Thymus (tissue), 11 donors: ENCODE measurements around the gene OTOA. TPM values are rescaled to one million over a fixed set of nuclear protein-coding genes. Genes with fewer than 3 reads are reported as not detected.
A peak's percentile ranks its signal among the peaks of the same experiment; 100 is the strongest.
"Not testable (repeated sequence)": the region's sequence is repeated elsewhere in the genome, so short reads cannot be mapped to it uniquely, and the experiment has no call there.

Experiments used
- DNase-seq, 9 donors: peaks; one replicate each; pipeline ENCODE4 v3.0.0-alpha.2; 2013; ENCODE audit warnings: low spot score in 9 of 9, low read depth in 6 of 9, missing footprints in 1 of 9
- H3K27ac ChIP-seq, 2 donors: one replicate each; pipeline ENCODE4 v1.5.1; 2013; ENCODE audit warnings: control low read depth in 1 of 2, low read depth in 1 of 2, low read length in 1 of 2, mild to moderate bottlenecking in 1 of 2, moderate library complexity in 1 of 2
- H3K27me3 ChIP-seq, 2 donors: one replicate each; pipeline ENCODE4 v1.5.1; 2013; ENCODE audit warnings: low read length in 1 of 2; ENCODE audit not compliant: control insufficient read depth in 2 of 2, insufficient read depth in 1 of 2
- H3K36me3 ChIP-seq, 2 donors: one replicate each; pipeline ENCODE4 v1.5.1; 2013; ENCODE audit warnings: low read length in 1 of 2, mild to moderate bottlenecking in 1 of 2, moderate library complexity in 1 of 2; ENCODE audit not compliant: control insufficient read depth in 2 of 2, insufficient read depth in 2 of 2
- H3K4me1 ChIP-seq, 2 donors: one replicate each; pipeline ENCODE4 v1.5.1; 2013; ENCODE audit warnings: low read length in 2 of 2; ENCODE audit not compliant: control insufficient read depth in 2 of 2, insufficient read depth in 2 of 2
- H3K4me3 ChIP-seq, 2 donors: one replicate each; pipeline ENCODE4 v1.5.1; 2013; ENCODE audit warnings: low read length in 2 of 2, control low read depth in 1 of 2, mild to moderate bottlenecking in 1 of 2
- H3K9me3 ChIP-seq, 2 donors: one replicate each; pipeline ENCODE4 v1.5.1; 2013; ENCODE audit warnings: low read length in 1 of 2, mild to moderate bottlenecking in 1 of 2; ENCODE audit not compliant: control insufficient read depth in 2 of 2, insufficient read depth in 1 of 2
- WGBS: extraction: QIAGEN DNeasy Blood & Tissue Kit; methylation state at CpG from one replicate; pipeline ENCODE4 v1.1.7; 2013; 5-methylcytosine and 5-hydroxymethylcytosine counted together
- polyA plus RNA-seq: library from polyadenylated mRNA; stranded (reverse); fragments of 200-250 nt; gene quantifications from one replicate; pipeline ENCODE4 v1.2.3, GENCODE V29; 2013
- total RNA-seq: library from RNA; stranded (reverse); fragments of 120-200 nt; gene quantifications from one replicate; pipeline ENCODE4 v1.2.4, GENCODE V29; 2013
- donor health status: healthy.

The OTOA gene
- total and polyA plus RNA-seq, 2 donors, result 0.28 to 1.3 TPM

GRCh38 chr16:21793310-21793709 lies 129.5 kb downstream of the OTOA start:
- not testable (repeated sequence) for H3K27ac ChIP-seq, H3K9me3 ChIP-seq, DNase-seq, H3K27me3 ChIP-seq, H3K36me3 ChIP-seq, H3K4me1 ChIP-seq, H3K4me3 ChIP-seq
- WGBS, result 87% methylated on average over 2 of the region's 3 CpGs

DNA sequence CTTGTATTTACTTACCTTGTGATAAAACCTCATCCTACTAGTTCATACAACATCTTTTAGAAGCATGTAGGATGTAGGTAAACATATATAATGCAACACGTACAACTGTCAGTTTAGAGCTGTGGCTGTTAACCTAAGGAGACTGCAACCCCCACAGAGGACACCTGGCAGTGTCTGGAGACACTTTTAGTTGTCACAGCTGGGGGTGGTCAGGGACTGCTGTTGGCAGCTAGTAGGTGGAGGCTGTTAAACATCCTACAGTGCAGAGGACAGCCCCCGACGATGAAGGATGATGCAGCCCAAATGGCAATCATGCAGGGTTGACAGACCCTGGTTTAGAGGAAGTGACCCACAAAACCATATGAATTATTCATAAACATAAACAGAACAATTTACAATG lies 134.8 kb downstream of the OTOA start:
- DNase-seq, H3K4me3 ChIP-seq, H3K36me3 ChIP-seq, H3K4me1 ChIP-seq, H3K27ac ChIP-seq, H3K9me3 ChIP-seq, H3K27me3 ChIP-seq: not testable (repeated sequence)
- WGBS, result no CpG with 5 or more reads among the region's 3 CpGs

DNA sequence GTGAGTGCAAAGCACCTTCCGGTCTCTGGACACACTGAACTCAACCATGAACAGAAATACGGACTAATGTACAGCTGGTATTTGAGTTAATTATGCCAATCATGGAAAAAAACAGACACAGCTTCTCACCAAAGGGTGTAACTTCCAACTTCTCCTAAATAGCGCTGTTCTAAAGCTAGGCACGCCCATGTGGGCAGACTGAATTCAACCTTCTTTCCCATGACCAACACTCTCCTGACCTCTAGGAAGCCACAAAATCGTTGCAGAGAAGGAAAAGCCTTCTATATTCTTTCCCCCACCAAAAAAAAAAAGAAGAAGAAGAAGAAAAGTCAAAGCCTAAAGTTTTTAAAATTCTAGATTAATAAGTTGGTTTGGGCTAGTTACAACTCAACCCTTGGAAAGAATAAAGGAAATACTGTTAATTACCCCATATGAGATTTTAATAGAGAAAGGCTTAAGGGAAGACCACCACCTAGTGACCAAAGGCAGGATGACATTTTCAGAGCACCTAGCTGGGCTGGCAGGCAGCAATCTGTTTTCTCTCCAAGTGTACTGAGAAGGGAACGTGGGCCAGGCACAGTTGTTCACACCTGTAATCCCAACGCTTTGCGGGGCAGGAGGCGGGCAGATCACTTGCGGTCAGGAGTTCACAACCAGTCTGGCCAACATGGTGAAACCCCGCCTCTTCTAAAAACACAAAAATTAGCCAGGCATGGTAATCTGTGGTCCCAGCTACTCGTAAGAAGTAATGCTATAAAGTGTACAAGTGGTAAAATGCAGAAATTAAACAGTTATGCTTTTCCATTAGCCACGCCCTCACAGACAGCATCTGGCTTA lies 138.0 kb downstream of the OTOA start:
- not testable (repeated sequence) for H3K4me3 ChIP-seq, H3K4me1 ChIP-seq, H3K36me3 ChIP-seq, H3K9me3 ChIP-seq, H3K27me3 ChIP-seq, H3K27ac ChIP-seq
- peak in 4 of 9 donors; percentile 10 to 58 (median 22) for DNase-seq
- WGBS, result 91% methylated on average over 11 of the region's 13 CpGs

GRCh38 chr16:21802375-21802663 lies 138.6 kb downstream of the OTOA start:
- DNase-seq, H3K27me3 ChIP-seq, H3K4me1 ChIP-seq, H3K36me3 ChIP-seq, H3K4me3 ChIP-seq, H3K27ac ChIP-seq, H3K9me3 ChIP-seq: not testable (repeated sequence)
- WGBS, result 95% methylated on average over 2 of the region's 2 CpGs

Other genes with a start within 250 kb of the OTOA start
- 155 TPM for gene METTL9, start 64.4 kb upstream of the OTOA start, total RNA-seq
- 97.7 TPM for gene METTL9, start 64.4 kb upstream of the OTOA start, polyA plus RNA-seq
- gene IGSF6, start 11.4 kb upstream of the OTOA start, total RNA-seq, result 10.7 TPM
- 16.2 TPM for gene IGSF6, start 11.4 kb upstream of the OTOA start, polyA plus RNA-seq
- 18.7 TPM for gene NPIPB4, start 193.8 kb downstream of the OTOA start, total RNA-seq
- gene NPIPB4, start 193.8 kb downstream of the OTOA start, polyA plus RNA-seq, result 37.2 TPM